Neuron (in vitro differentiated cells): Measurements from ENCODE around the gene BUB1.
"Not testable (repeated sequence)": the region's sequence is repeated elsewhere in the genome, so short reads cannot be mapped to it uniquely, and the experiment has no call there.

ENCODE experiments used
- H2AFZ ChIP-seq: one replicate; pipeline ENCODE4 v1.6.1; 2013; ENCODE audit warnings: low read depth, mild to moderate bottlenecking, inconsistent platforms, low read length, moderate library complexity
- H3K27me3 ChIP-seq: one replicate; pipeline ENCODE4 v1.6.1; 2013; ENCODE audit warnings: low read length; ENCODE audit not compliant: insufficient read depth
- H3K36me3 ChIP-seq: one replicate; pipeline ENCODE4 v1.6.1; 2013; ENCODE audit warnings: low read length; ENCODE audit not compliant: insufficient read depth
- H3K4me1 ChIP-seq: one replicate; pipeline ENCODE4 v1.6.1; 2013; ENCODE audit warnings: low read length; ENCODE audit not compliant: insufficient read depth
- H3K4me3 ChIP-seq: 2 replicates; pipeline ENCODE4 v1.5.1; 2013; ENCODE audit warnings: mild to moderate bottlenecking, low read length, moderate library complexity
- H3K9me3 ChIP-seq: one replicate; pipeline ENCODE4 v1.6.1; 2013; ENCODE audit warnings: low read length

BUB1 gene

DNA sequence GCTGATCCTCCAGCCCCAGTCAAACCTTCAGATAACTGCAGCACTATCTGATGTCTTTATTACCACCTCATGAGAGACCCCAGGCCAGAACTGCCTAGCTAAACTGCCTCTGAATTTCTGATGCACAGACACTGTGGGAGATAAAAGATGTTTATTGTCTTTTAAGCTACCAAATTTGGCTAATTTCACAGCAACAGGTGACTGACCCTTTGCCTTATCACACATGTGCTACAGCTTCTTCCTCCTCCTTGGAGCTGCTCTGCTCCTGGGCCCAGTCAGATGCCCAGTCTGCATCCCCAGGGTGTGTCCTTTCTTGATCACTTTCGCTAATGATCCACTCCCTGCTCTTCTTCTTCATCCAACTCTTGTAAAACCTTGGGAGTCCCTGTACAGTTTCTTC is 34.9 kb upstream of the BUB1 start:
- Histone ChIP-seq H3K27me3 (peaks cover 14% of the 10 kb centered on the region), H3K4me1 (no peaks in the 10 kb centered on the region), H3K9me3 (no peaks in the 10 kb centered on the region), H3K36me3 (no peaks in the 10 kb centered on the region), H3K4me3 (no peak overlapping the region), H2AFZ (no peak overlapping the region)

DNA sequence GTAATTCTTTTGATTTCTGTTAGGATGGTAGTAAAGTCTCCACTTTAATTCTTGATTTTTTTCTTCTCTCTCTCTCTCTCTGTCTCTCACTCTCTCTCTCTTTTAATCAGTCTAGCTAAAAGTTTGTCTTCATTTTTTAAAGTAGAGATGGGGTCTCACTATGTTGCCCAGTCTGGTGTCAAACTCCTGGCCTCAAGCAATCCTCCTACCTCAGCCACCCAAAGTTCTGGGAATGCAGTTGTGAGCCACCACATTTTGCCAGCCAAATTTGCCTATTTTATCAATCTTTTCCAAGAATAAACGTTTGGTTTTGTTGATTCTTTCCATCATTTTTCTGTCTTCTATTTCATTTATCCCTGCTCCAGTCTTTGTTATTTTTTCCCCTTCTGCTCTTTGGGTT is 30.6 kb upstream of the BUB1 start:
- no peaks in the 10 kb centered on the region for H3K4me1 ChIP-seq
- no peaks in the 10 kb centered on the region for H3K36me3 ChIP-seq
- no peak overlapping the region for H2AFZ ChIP-seq
- H3K4me3 ChIP-seq = no peak overlapping the region
- H3K9me3 ChIP-seq = no peaks in the 10 kb centered on the region
- peaks cover 8% of the 10 kb centered on the region for H3K27me3 ChIP-seq

GRCh38 chr2:110707386-110707965 is 29.6 kb upstream of the BUB1 start:
- Histone ChIP-seq H2AFZ (no peak overlapping the region), H3K4me1 (no peaks in the 10 kb centered on the region), H3K9me3 (no peaks in the 10 kb centered on the region), H3K27me3 (peaks cover 8% of the 10 kb centered on the region), H3K36me3 (no peaks in the 10 kb centered on the region), H3K4me3 (no peak overlapping the region)

DNA sequence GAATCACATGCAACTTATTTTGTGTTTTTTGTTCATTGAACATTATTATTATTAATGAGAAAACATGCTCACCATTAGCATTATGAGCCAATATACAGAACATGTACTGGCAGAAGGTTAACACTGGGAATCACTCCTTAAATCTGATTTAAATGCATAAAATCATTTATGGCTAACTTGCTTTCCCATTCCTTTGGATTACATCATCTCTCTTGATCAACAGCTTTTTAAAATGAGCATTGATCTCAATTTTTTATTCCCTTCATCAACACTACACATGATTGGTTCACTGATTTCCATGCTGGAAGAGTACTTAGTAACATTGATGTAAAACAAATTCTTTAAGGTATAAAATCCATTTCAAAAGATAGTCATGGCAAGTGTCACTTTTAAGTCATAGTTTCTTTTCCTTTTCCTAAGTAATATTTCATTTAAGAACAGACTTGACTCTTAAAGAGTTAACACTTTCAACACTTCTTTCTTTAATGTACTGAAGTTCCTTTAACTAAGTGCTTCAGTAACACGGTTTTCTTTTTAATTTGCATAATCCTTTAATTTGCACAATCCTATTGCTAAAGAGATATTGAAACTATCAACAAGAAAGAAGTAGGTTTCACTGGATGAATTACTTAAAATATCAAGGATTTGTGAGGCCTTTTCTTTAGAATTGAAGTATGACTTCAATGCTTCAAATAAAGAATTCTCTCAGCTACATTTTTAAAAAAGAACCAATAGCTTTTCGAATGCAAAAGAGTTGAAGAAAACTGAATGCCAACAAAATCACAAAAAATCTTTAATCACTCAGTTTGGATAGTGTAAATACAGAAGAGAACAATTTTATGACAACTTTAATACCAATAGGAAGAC is 24.9 kb upstream of the BUB1 start:
- no peaks in the 10 kb centered on the region for H3K4me1 ChIP-seq
- no peak overlapping the region for H2AFZ ChIP-seq
- no peak overlapping the region for H3K4me3 ChIP-seq
- no peaks in the 10 kb centered on the region for H3K27me3 ChIP-seq
- no peaks in the 10 kb centered on the region for H3K36me3 ChIP-seq
- H3K9me3 ChIP-seq = no peaks in the 10 kb centered on the region

DNA sequence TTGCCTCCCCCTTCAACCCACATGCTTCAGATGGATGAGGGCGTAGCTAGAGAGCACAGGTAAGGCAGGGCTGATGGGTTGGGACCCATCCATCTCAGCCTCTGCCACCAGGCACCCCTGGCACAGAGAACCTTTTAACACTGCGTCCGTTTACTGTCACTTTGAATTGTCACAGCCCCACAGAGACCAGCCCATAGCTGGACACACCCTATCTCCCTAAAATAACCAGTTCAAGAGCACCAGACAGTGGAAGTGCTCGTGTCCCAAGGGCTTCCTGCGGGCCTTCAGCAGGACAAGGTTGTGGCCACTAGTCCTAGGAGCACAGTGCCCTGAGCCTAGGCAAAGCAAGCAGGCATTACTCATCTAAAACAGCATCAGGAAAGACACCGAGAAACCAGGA is 20.4 kb upstream of the BUB1 start:
- not testable (repeated sequence) for H3K9me3 ChIP-seq, H3K27me3 ChIP-seq, H3K4me3 ChIP-seq, H3K4me1 ChIP-seq, H3K36me3 ChIP-seq, H2AFZ ChIP-seq

DNA sequence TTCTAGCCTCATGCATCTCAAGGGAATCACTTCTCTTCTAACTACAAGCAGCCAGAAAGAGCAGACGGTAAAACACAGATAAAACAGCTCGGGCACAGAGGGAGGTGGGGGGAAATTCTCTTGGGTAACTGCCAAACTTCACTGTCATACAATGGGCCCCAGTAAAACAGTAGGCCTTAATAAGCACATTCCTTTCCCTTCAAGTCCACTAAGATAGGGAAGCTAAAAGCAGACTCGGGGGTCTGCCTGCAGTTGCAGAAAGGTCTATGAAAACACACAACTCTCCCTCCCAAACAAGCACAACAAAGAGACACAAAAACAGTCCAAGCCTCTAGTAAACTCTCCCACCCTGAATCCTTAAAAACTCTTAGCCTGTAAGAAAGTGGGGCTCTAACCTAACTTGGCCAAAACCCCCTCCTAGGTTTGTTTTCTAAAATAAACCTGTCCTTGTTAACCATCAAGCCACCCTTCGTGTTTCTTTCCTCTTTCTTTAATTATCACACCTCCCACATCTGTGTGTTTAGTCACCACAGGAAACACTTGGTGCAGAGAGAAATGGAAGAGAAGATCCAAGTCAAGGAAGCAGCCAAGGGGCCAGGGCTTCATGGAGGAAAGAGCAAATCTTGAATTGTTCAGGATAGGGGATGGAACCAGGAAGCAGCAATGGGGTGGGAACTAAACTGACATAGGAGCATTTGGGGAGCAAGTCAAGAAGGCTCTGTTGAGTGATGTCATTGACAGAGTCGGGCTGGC is 17.5 kb upstream of the BUB1 start:
- H2AFZ ChIP-seq, H3K4me1 ChIP-seq: not testable (repeated sequence)

GRCh38 chr2:110691612-110692258 is 13.9 kb upstream of the BUB1 start:
- peaks cover 5% of the 10 kb centered on the region for H3K9me3 ChIP-seq
- H2AFZ ChIP-seq = no peak overlapping the region
- H3K36me3 ChIP-seq = no peaks in the 10 kb centered on the region
- no peak overlapping the region for H3K4me3 ChIP-seq
- no peaks in the 10 kb centered on the region for H3K27me3 ChIP-seq
- H3K4me1 ChIP-seq = peaks cover 10% of the 10 kb centered on the region

More for the DNA sequence above, 17.5 kb upstream of the BUB1 start:
- H3K4me3 ChIP-seq, H3K27me3 ChIP-seq, H3K9me3 ChIP-seq, H3K36me3 ChIP-seq: not testable (repeated sequence)

DNA sequence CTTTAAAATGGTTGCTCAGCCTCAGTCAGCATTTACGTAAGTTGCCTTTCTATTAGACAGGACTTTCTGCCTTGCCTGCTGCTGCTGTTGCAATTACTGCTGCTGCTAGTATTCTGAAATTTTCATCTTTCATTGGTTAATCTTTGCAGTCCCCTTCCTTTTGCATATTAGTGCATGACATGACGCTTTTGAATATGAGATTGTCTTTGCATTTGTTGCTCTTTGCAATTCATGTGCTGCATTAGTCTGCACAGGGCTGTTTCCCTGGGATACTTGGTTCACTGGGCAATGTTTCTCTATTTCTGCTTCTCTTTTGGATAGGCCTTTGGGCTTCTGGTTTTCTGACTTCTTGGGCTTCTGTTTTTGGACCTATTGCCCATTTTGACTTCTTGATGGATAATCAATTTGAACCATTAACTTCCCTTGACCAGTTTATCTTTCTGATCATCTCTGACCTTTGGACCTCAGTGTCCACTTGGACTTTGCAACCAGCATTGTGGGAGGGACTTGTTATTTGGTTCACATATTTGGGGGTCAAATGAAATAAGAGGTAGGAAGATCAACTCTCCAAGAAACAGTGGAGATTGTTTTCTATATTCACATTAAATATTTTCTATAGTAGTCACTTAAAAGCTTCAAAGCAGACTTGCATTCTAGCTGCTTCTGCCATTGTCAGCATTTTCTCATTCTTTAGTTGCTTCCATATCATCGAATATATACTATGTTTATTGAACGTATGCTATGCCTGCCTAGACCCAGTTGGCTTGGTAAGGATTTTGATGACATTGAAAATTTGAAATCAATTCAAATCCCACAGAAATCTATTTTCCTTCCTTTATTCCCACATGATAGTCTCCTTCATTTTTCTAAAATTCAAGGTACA is 12.5 kb upstream of the BUB1 start:
- Histone ChIP-seq H3K36me3 (no peaks in the 10 kb centered on the region), H2AFZ (no peak overlapping the region), H3K4me1 (peaks cover 10% of the 10 kb centered on the region), H3K9me3 (peaks cover 5% of the 10 kb centered on the region), H3K4me3 (no peak overlapping the region), H3K27me3 (no peaks in the 10 kb centered on the region)

DNA sequence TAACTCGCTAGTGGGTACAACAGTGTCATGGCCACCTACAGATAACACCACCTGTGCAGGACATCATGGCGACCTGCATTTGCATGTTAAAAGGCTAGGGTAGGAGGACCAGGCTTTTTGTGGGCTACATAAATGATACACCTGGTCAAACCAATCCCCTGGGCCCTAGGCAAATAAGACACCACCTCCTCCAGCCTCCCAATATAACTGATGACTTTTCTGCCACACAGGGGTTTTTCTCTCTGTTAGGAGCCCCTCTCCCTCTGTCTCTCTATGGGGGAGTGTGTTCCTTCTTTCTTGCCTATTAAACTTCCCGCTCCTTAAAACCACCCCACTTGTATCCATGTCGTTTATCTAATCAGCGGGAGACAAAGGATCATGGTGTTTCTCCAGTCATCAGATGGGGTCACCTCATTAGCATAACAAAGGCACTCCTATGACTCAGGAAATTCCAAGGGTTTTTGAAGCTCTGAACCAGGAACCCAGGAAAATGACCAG is 10.8 kb upstream of the BUB1 start:
- Histone ChIP-seq H3K4me1 (peaks cover 13% of the 10 kb centered on the region), H2AFZ (no peak overlapping the region), H3K27me3 (no peaks in the 10 kb centered on the region), H3K36me3 (no peaks in the 10 kb centered on the region), H3K4me3 (no peak overlapping the region), H3K9me3 (peaks cover 5% of the 10 kb centered on the region)

- H3K4me3 ChIP-seq, H2AFZ ChIP-seq, H3K36me3 ChIP-seq, H3K27me3 ChIP-seq, H3K9me3 ChIP-seq: not testable (repeated sequence)
- H3K4me1 ChIP-seq = peaks cover 20% of the 10 kb centered on the region
Observed at GRCh38 chr2:110687775-110688484, 10.1 kb upstream of the BUB1 start.

DNA sequence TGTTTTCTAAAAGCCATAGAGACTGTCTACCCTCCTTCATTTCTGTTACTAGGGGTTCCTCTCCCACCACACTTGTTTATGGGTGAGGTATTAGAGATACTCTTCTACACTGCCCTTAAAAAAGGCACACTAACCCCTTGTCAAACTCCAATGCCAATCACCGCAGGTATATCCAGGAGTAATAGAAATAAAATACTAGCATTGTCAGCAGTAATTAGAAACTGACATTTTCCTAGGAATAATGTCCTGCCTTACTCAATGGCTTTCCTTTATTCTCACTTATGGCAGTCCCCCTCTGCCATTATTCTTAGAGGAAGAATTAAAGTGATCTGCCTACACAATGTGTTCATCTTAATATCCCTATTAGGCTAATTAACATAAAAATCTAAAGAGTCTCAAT is 5.0 kb upstream of the BUB1 start:
- Histone ChIP-seq H3K4me1 (peaks cover 20% of the 10 kb centered on the region), H3K9me3 (peaks cover 3% of the 10 kb centered on the region), H3K4me3 (no peak overlapping the region), H3K27me3 (no peaks in the 10 kb centered on the region), H3K36me3 (no peaks in the 10 kb centered on the region), H2AFZ (peak overlapping the region; percentile 27)

DNA sequence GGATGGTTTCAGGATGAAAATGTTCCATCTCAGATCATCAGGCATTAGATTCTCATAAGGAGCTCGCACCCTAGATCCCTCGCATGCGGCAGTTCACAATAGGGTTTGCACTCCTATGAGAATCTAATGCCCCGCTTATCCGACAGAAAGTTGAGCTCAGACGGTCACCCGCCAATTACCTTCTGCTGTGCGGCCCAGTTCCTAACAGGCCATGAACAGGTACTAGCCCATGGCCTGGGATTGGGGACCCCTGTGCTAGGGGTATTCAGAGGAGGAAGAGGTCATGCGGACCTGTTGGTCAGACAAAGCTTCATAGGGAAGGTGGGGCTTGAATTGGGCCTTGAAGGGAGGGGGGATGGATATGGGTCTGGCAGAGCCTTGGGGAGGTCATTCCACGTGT is 4.4 kb upstream of the BUB1 start:
- H3K27me3 ChIP-seq = no peaks in the 10 kb centered on the region
- no peak overlapping the region for H3K4me3 ChIP-seq
- no peak overlapping the region for H2AFZ ChIP-seq
- peaks cover 20% of the 10 kb centered on the region for H3K4me1 ChIP-seq
- no peaks in the 10 kb centered on the region for H3K36me3 ChIP-seq
- H3K9me3 ChIP-seq = peaks cover 3% of the 10 kb centered on the region
